DOHH2 (cell line): ENCODE measurements around the gene ECHS1.

Experiments used
- H3F3A ChIP-seq: fragments of 200-600 bp; sonication (generic), shearing (Covaris generic); 2 replicates; pipeline ENCODE4 v1.6.0; 2016; ENCODE audit warnings: antibody characterized with exemption, mild to moderate bottlenecking; ENCODE audit not compliant: control insufficient read depth, insufficient read depth
- H3K27ac ChIP-seq: fragments of 200-600 bp; sonication (generic); 2 replicates; pipeline ENCODE4 v1.5.1; 2014; ENCODE audit warnings: low read depth, mild to moderate bottlenecking, low read length, moderate library complexity
- H3K27me3 ChIP-seq: fragments of 200-600 bp; sonication (generic); 2 replicates; pipeline ENCODE4 v1.6.1; 2014; ENCODE audit warnings: mild to moderate bottlenecking, low read length, mixed read lengths; ENCODE audit not compliant: control insufficient read depth
- H3K36me3 ChIP-seq: fragments of 200-600 bp; sonication (generic); 2 replicates; pipeline ENCODE4 v1.6.1; 2014; ENCODE audit warnings: mild to moderate bottlenecking, low read length, moderate library complexity, mixed read lengths; ENCODE audit not compliant: control insufficient read depth
- H3K4me1 ChIP-seq: fragments of 200-600 bp; sonication (generic); 2 replicates; pipeline ENCODE4 v1.6.1; 2014; ENCODE audit warnings: mild to moderate bottlenecking, low read length, mixed read lengths; ENCODE audit not compliant: control insufficient read depth
- H3K4me2 ChIP-seq: fragments of 200-600 bp; sonication (generic); 2 replicates; pipeline ENCODE4 v1.6.0; 2014; ENCODE audit warnings: mild to moderate bottlenecking, low read length, moderate library complexity
- H3K4me3 ChIP-seq: fragments of 200-600 bp; sonication (generic); 2 replicates; pipeline ENCODE4 v1.5.1; 2014; ENCODE audit warnings: mild to moderate bottlenecking, low read length, mixed read lengths
- H3K79me2 ChIP-seq: fragments of 200-600 bp; sonication (generic); 2 replicates; pipeline ENCODE4 v1.6.1; 2014; ENCODE audit warnings: mild to moderate bottlenecking, low read length, mixed read lengths; ENCODE audit not compliant: control insufficient read depth
- H3K9me2 ChIP-seq: fragments of 200-600 bp; sonication (generic); replicated peaks from 2 replicates; pipeline ENCODE4 v1.6.1; 2014; ENCODE audit warnings: mild to moderate bottlenecking, low read length, mixed read lengths; ENCODE audit not compliant: control insufficient read depth
- H3K9me3 ChIP-seq: fragments of 200-600 bp; sonication (generic); 2 replicates; pipeline ENCODE4 v1.6.1; 2014; ENCODE audit warnings: antibody characterized with exemption, low read length, mixed read lengths; ENCODE audit not compliant: control insufficient read depth, insufficient read depth
- H4K20me1 ChIP-seq: fragments of 200-600 bp; sonication (generic); 2 replicates; pipeline ENCODE4 v1.6.0; 2014; ENCODE audit warnings: low read depth, mild to moderate bottlenecking, antibody characterized with exemption, low read length, moderate library complexity; ENCODE audit not compliant: control insufficient read depth, insufficient read depth
- CTCF ChIP-seq: fragments of 200-600 bp; sonication (generic); IDR thresholded peaks from one replicate; pipeline ENCODE4 v1.5.1; 2014; ENCODE audit warnings: antibody characterized with exemption, mild to moderate bottlenecking, low read depth, low read length; ENCODE audit not compliant: poor library complexity, severe bottlenecking
- EZH2phosphoT487 ChIP-seq: fragments of 200-600 bp; sonication (generic); IDR thresholded peaks from 2 replicates; pipeline ENCODE4 v1.6.1; 2017; ENCODE audit warnings: borderline replicate concordance, mild to moderate bottlenecking, antibody characterized with exemption, low read length, moderate library complexity, mixed read lengths

Gene ECHS1

GRCh38 chr10:133316732-133317131 is 56.4 kb downstream of the ECHS1 start:
- H3K27me3 ChIP-seq = no peaks in the 10 kb centered on the region
- H3K4me2 ChIP-seq = no peak overlapping the region
- H3K9me3 ChIP-seq = peaks cover 3% of the 10 kb centered on the region; the same call in 1 of the 2 replicates
- no peaks in the 10 kb centered on the region for H3K79me2 ChIP-seq
- H3K36me3 ChIP-seq = peaks cover 12% of the 10 kb centered on the region; the same call in 1 of the 2 replicates
- no peaks in the 10 kb centered on the region for H3K9me2 ChIP-seq
- H3K4me1 ChIP-seq = peaks cover 10% of the 10 kb centered on the region
- H3K4me3 ChIP-seq = no peak overlapping the region
- H4K20me1 ChIP-seq = no peaks in the 10 kb centered on the region
- no peaks in the 10 kb centered on the region for H3F3A ChIP-seq
- H3K27ac ChIP-seq = no peak overlapping the region
- TF ChIP-seq CTCF = no peak
- TF ChIP-seq EZH2phosphoT487 = no peak

- Histone ChIP-seq H3K36me3 (peaks cover 17% of the 10 kb centered on the region), H3K9me3 (peaks cover 3% of the 10 kb centered on the region; the same call in 1 of the 2 replicates), H3K79me2 (no peaks in the 10 kb centered on the region), H3K27ac (no peak overlapping the region), H3K27me3 (no peaks in the 10 kb centered on the region), H3K9me2 (no peaks in the 10 kb centered on the region), H3F3A (no peaks in the 10 kb centered on the region), H3K4me2 (no peak overlapping the region), H4K20me1 (no peaks in the 10 kb centered on the region), H3K4me3 (no peak overlapping the region), H3K4me1 (peaks cover 10% of the 10 kb centered on the region)
- TF ChIP-seq CTCF (no peak), EZH2phosphoT487 (no peak)
These were observed 56.9 kb downstream of the ECHS1 start for GRCh38 chr10:133316266-133316665.

GRCh38 chr10:133315847-133316246 is 57.3 kb downstream of the ECHS1 start:
- Histone ChIP-seq H4K20me1 (no peaks in the 10 kb centered on the region), H3K4me2 (no peak overlapping the region), H3K27ac (no peak overlapping the region), H3K4me1 (peaks cover 10% of the 10 kb centered on the region), H3K9me3 (peaks cover 2% of the 10 kb centered on the region; the same call in 1 of the 2 replicates), H3K36me3 (peaks cover 20% of the 10 kb centered on the region), H3F3A (no peaks in the 10 kb centered on the region), H3K9me2 (no peaks in the 10 kb centered on the region), H3K27me3 (no peaks in the 10 kb centered on the region), H3K4me3 (no peak overlapping the region), H3K79me2 (no peaks in the 10 kb centered on the region)
- TF ChIP-seq EZH2phosphoT487 = no peak
- no peak for TF ChIP-seq CTCF

- peaks cover 10% of the 10 kb centered on the region for H3K4me1 ChIP-seq
- H3K9me2 ChIP-seq = no peaks in the 10 kb centered on the region
- H3K4me3 ChIP-seq = no peak overlapping the region
- H3K4me2 ChIP-seq = no peak overlapping the region
- H3K27ac ChIP-seq = no peak overlapping the region
- peaks cover 29% of the 10 kb centered on the region for H3K36me3 ChIP-seq
- no peaks in the 10 kb centered on the region for H3K9me3 ChIP-seq
- no peak for TF ChIP-seq EZH2phosphoT487
- no peak for TF ChIP-seq CTCF
- H3K79me2 ChIP-seq = no peaks in the 10 kb centered on the region
- H4K20me1 ChIP-seq = no peaks in the 10 kb centered on the region
- H3F3A ChIP-seq = no peaks in the 10 kb centered on the region
- no peaks in the 10 kb centered on the region for H3K27me3 ChIP-seq
These were observed 58.2 kb downstream of the ECHS1 start for GRCh38 chr10:133314911-133315310.
